GM19372 (cell line): Measurements from ENCODE around the gene DEPDC5.
"Not testable (repeated sequence)": the region's sequence is repeated elsewhere in the genome, so short reads cannot be mapped to it uniquely, and the experiment has no call there.

Experiments
- ATAC-seq: cut with Tn5 transposase; IDR thresholded peaks from one replicate; pipeline ENCODE4 v1.9.1; 2021; ENCODE audit warnings: mild to moderate bottlenecking, low read depth, moderate library complexity; ENCODE audit not compliant: unreplicated experiment

DEPDC5 gene

GRCh38 chr22:31812977-31813605 is 59.3 kb downstream of the DEPDC5 start:
- no peak for ATAC-seq

- not testable (repeated sequence) for ATAC-seq
These were observed 60.1 kb downstream of the DEPDC5 start for GRCh38 chr22:31813898-31814297.

- ATAC-seq, result no peak
These were observed 61.1 kb downstream of the DEPDC5 start for GRCh38 chr22:31814942-31815341.

- not testable (repeated sequence) for ATAC-seq
These were observed 61.6 kb downstream of the DEPDC5 start for GRCh38 chr22:31815383-31815814.

- no peak for ATAC-seq
These were observed 62.9 kb downstream of the DEPDC5 start for GRCh38 chr22:31816750-31817149.

- no peak for ATAC-seq
These were observed 64.9 kb downstream of the DEPDC5 start for GRCh38 chr22:31818481-31819392.

- ATAC-seq, result no peak
These were observed 66.8 kb downstream of the DEPDC5 start for GRCh38 chr22:31820655-31821054.

GRCh38 chr22:31821572-31821971 is 67.8 kb downstream of the DEPDC5 start:
- no peak for ATAC-seq

GRCh38 chr22:31822523-31822922 is 68.7 kb downstream of the DEPDC5 start:
- ATAC-seq, result no peak

- ATAC-seq, result no peak
These were observed 71.7 kb downstream of the DEPDC5 start for GRCh38 chr22:31825513-31825912.

GRCh38 chr22:31826443-31826842 is 72.6 kb downstream of the DEPDC5 start:
- no peak for ATAC-seq

GRCh38 chr22:31828739-31829138 is 74.9 kb downstream of the DEPDC5 start:
- ATAC-seq, result no peak

- no peak for ATAC-seq
These were observed 75.7 kb downstream of the DEPDC5 start for GRCh38 chr22:31829505-31829904.

- no peak for ATAC-seq
These were observed 76.9 kb downstream of the DEPDC5 start for GRCh38 chr22:31830721-31831070.

- ATAC-seq, result no peak
These were observed 80.1 kb downstream of the DEPDC5 start for GRCh38 chr22:31833930-31834329.

GRCh38 chr22:31836010-31836409 is 82.2 kb downstream of the DEPDC5 start:
- ATAC-seq, result no peak

- ATAC-seq, result no peak
These were observed 85.1 kb downstream of the DEPDC5 start for GRCh38 chr22:31838917-31839316.

GRCh38 chr22:31839986-31840385 is 86.2 kb downstream of the DEPDC5 start:
- ATAC-seq, result no peak

GRCh38 chr22:31840585-31840984 is 86.8 kb downstream of the DEPDC5 start:
- no peak for ATAC-seq

GRCh38 chr22:31841078-31841827 is 87.4 kb downstream of the DEPDC5 start:
- no peak for ATAC-seq

GRCh38 chr22:31843526-31843925 is 89.7 kb downstream of the DEPDC5 start:
- ATAC-seq, result no peak
